Fibroblast of lung (primary cell): Measurements from ENCODE around the gene UCKL1.

ENCODE experiments used
- EZH2 ChIP-seq: IDR thresholded peaks from 2 replicates; pipeline ENCODE4 v1.5.1; 2012; ENCODE audit warnings: low read length, control low read depth, mild to moderate bottlenecking; ENCODE audit errors: missing control alignments
- TF ChIP-seq, protein P1 (sequence below), 2 donors: IDR thresholded peaks in 1 of 2; conservative IDR thresholded peaks in 1 of 2; 1 replicate in 1 of 2; 2 replicates in 1 of 2; pipeline ENCODE4 v1.5.1; 2011 to 2012; ENCODE audit warnings: low read length in 2 of 2, control low read depth in 1 of 2, inconsistent platforms in 1 of 2, low read depth in 1 of 2, mild to moderate bottlenecking in 1 of 2

DNA sequence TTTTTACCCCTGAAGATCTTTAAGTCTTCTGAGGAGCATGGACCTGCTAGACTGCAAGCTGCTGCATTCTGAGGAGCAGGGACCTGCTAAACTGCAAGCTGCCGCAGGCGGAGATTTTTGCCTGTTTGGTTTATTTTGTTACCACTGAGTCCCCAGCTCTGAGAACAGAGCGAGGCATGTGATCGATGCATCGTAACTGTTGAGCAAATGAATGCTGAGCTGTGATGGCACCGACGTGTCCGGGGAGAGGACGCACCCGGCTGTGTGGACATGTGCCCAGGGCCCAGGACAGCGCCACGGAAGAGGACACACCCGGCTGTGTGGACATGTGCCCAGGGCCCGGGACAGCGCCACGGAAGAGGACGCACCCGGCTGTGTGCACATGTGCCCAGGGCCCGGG lies 37.1 kb downstream of the UCKL1 start:
- TF ChIP-seq, protein P1, sequence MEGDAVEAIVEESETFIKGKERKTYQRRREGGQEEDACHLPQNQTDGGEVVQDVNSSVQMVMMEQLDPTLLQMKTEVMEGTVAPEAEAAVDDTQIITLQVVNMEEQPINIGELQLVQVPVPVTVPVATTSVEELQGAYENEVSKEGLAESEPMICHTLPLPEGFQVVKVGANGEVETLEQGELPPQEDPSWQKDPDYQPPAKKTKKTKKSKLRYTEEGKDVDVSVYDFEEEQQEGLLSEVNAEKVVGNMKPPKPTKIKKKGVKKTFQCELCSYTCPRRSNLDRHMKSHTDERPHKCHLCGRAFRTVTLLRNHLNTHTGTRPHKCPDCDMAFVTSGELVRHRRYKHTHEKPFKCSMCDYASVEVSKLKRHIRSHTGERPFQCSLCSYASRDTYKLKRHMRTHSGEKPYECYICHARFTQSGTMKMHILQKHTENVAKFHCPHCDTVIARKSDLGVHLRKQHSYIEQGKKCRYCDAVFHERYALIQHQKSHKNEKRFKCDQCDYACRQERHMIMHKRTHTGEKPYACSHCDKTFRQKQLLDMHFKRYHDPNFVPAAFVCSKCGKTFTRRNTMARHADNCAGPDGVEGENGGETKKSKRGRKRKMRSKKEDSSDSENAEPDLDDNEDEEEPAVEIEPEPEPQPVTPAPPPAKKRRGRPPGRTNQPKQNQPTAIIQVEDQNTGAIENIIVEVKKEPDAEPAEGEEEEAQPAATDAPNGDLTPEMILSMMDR (conservative IDR thresholded peaks at IDR 0.05 in 1 of 2, IDR thresholded peaks at IDR 0.05 in 1 of 2; ENCODE audit: low read depth in 1 of 2, low read length in 2 of 2), result no peak
- no peak for TF ChIP-seq EZH2
